WTC11 (cell line): ENCODE data around the gene ESYT3.

Source experiments
- CTCF ChIP-seq: fragments of 200-600 bp; IDR thresholded peaks from 2 replicates; pipeline ENCODE4 v1.8.0; 2022; ENCODE audit warnings: antibody characterized with exemption
- USF2 ChIP-seq: sonication (generic); formaldehyde crosslinking; IDR thresholded peaks from 2 replicates; pipeline ENCODE4 v1.8.1; 2023; ENCODE audit warnings: mild to moderate bottlenecking, missing genetic modification reagents, moderate library complexity

- TF ChIP-seq CTCF (no peak), USF2 (no peak)
Measured at GRCh38 chr3:138407236-138407907, 27.0 kb upstream of the ESYT3 start.
